Measurements from ENCODE around the gene ZNF784. TPM values are rescaled to one million over a fixed set of nuclear protein-coding genes. Genes with fewer than 3 reads are reported as not detected.
"Not testable (repeated sequence)": the region's sequence is repeated elsewhere in the genome, so short reads cannot be mapped to it uniquely, and the experiment has no call there.

Gene ZNF784
- total RNA-seq, 1 donor from 2014 or later = 9.7 TPM

DNA sequence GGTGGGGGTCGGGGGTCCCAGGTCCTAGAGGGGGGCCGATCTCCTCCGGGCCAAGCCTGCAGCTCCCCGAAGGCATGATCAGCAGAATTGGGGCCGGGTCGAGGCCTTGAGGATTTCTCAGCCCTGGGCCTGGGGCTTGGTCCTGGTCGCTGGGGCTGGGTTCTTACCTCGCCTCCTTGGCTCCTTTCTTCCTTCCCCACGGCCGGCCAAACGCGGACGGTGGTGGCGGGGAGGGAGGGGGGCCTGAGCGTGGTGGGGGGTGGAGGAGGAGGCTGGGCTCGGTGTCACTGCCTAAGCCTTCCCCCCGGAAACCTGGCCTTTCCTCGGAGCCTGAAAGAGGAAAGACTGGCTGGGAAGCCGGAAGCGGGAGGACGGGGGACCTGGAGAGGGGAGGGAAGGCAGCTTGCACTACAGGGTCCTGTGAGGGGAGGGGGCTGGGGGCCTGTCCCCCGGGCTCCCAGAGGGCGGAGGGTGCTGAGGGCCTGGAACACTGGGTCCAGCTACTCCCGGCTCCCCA, 43.7 kb downstream of the ZNF784 start, which contains the start of gene ZNF579:
Gene ZNF579 (minus strand): TSS at position 221 of the 517 bp plus-strand sequence. CDS start 1,209 bp downstream, outside the sequence.
- H3K4me1 ChIP-seq = peaks cover 15% of the 10 kb centered on the region
- no peaks in the 10 kb centered on the region for H3K9me3 ChIP-seq
- intact Hi-C loops (cut with DNase I) = no loop called here
- peak within 1 kb of the TSS; percentile 89 for H3K4me3 ChIP-seq
- ATAC-seq (peak; percentile 92), DNase-seq (peak; percentile 93)
- TF ChIP-seq, protein P1, sequence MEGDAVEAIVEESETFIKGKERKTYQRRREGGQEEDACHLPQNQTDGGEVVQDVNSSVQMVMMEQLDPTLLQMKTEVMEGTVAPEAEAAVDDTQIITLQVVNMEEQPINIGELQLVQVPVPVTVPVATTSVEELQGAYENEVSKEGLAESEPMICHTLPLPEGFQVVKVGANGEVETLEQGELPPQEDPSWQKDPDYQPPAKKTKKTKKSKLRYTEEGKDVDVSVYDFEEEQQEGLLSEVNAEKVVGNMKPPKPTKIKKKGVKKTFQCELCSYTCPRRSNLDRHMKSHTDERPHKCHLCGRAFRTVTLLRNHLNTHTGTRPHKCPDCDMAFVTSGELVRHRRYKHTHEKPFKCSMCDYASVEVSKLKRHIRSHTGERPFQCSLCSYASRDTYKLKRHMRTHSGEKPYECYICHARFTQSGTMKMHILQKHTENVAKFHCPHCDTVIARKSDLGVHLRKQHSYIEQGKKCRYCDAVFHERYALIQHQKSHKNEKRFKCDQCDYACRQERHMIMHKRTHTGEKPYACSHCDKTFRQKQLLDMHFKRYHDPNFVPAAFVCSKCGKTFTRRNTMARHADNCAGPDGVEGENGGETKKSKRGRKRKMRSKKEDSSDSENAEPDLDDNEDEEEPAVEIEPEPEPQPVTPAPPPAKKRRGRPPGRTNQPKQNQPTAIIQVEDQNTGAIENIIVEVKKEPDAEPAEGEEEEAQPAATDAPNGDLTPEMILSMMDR (IDR thresholded peaks at IDR 0.05) = no peak
- H3K27ac ChIP-seq = peak within 1 kb of the TSS; percentile 88
- no peaks in the 10 kb centered on the region for H3K27me3 ChIP-seq
- no peaks in the 10 kb centered on the region for H3K36me3 ChIP-seq

DNA sequence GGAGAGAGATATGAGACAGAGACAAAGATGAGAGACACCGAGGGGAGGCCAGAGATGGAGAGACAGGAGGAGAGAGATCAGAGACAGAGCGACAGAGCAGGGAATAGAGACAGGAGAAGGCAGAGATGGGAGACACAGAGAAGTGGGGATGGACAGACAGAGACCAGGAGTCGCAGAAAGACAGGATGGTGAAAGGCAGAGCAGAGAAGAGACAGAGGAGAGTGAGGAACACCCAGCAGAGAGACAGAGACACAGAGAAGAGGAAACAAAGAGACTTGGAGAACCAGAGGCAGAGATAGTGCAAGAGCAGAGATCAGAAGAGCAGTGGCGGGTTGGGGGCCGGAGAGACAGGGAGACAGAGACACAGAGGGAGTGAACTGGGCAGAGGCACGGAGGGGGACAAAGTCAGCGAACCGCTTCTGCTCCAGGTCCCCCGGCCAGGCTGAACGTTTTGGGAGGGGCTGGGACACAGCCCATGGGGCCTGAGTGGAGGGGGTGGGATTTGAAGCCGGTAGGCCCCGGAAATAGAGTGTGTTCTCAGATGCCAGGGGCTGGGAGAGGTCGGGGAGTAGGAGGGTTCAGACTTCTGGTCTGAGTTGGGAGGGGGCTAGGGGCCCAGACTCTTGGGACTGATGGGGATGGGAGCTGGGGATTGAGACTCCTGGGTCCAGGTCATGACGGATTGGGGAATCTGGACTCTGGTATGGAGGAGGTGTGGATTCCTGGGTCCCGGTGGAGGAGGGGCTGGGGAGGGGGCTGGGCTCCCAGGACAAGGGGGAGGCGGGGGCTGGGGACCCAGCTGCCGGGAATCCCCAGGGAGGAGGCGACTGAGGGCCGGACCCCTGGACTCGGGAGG, 44.4 kb downstream of the ZNF784 start:
- peak overlapping the region; percentile 88 for H3K27ac ChIP-seq
- H3K27me3 ChIP-seq = no peaks in the 10 kb centered on the region
- H3K4me1 ChIP-seq = peaks cover 15% of the 10 kb centered on the region
- no peaks in the 10 kb centered on the region for H3K9me3 ChIP-seq
- peak overlapping the region; percentile 89 for H3K4me3 ChIP-seq
- DNase-seq = no peak
- no peaks in the 10 kb centered on the region for H3K36me3 ChIP-seq
- TF ChIP-seq, protein P1 (IDR thresholded peaks at IDR 0.05) = no peak
- peak; percentile 44 for ATAC-seq
- intact Hi-C loops (cut with DNase I) = no loop called here

DNA sequence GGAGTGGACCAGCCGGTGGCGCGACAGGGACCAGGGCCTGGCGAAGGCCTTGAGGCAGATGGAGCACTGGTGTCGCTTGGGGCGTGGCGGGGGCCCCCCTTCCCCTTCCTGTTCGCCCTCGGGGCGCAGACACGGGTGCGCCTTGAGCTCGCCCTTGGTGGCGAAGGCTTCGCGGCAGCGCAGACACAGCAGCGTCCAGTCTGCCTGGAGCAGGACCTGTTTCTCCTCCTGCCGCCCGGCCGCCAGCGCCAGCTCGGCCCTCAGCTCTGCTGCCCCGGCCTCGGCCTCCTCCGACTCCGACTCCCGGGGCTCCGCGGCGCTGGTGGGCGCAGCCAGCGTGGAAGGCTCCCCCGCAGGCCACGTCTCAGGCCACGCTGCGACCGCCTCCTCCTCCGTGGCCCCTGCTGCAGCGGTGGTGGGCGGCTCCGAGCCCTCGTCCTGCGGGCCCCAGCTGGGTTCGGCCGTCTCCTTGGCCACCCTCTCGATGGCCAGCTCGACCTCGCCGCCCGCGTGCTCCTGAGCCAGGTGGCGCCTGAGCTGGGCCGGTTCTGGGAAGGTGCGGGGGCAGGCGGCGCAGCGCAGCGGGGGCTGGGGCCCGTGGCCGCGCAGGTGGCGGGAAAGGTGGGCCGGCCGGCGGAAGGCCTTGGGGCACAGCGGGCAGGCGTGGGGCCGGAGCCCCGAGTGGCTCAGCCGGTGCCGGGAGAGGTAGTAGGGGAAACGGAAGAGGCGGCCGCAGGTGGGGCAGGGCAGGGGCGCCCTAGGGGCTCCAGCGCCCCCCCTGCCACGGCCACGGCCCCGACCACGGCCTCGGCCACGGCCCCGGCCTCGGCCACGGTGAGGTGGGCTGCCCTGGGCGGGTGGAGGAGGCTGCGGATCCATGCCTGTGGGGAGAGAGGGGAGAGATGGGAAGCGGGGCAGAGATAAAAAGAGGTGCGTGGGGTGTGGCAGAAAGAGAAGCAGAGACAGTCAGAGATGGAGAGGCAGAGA, 45.3 kb downstream of the ZNF784 start:
- ATAC-seq (no peak), DNase-seq (no peak)
- Histone ChIP-seq H3K4me1 (peaks cover 15% of the 10 kb centered on the region), H3K36me3 (no peaks in the 10 kb centered on the region), H3K4me3 (peak overlapping the region; percentile 89), H3K9me3 (no peaks in the 10 kb centered on the region), H3K27me3 (no peaks in the 10 kb centered on the region), H3K27ac (no peak overlapping the region)
- intact Hi-C loops (cut with DNase I) = no loop called here
- TF ChIP-seq, protein P1 (IDR thresholded peaks at IDR 0.05) = no peak

DNA sequence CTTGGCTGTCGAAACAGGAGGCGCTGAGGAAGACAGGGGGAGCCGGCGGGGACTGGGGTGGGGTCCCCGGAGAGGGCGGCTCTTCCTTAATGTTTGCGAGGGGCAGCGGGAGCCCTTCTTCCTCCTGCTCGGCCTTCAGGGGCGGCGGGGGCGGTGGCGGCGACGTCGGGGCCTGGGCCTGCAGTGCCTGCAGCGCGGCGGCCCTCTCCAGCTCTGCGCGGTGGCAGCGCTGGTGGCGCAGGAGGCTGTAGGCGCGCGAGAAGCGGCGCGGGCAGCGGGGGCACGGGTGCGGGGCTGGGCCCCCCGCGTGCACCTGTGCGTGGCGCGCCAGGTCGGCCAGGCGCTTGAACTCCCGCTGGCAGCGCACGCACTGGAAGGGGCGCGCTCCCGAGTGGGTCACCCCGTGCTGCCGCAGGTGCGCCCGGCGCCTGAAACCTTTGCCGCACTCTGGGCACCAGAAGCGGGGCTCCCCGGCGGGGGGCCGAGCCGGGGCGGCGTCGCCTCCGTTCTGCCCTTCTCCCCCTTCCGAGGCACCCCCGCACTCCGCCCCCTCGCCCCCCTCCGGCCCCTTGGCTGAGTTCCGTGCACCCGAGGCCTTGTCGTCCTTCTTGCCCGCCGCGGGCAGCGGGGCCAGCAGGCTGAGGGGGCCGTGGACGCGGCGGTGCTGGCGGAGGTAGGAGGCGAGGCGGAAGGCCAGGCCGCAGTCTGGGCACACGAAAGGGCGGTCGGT, 46.2 kb downstream of the ZNF784 start:
- ATAC-seq (no peak), DNase-seq (no peak)
- no peaks in the 10 kb centered on the region for H3K27me3 ChIP-seq
- no peaks in the 10 kb centered on the region for H3K36me3 ChIP-seq
- H3K4me3 ChIP-seq = no peak overlapping the region
- H3K9me3 ChIP-seq = no peaks in the 10 kb centered on the region
- peaks cover 15% of the 10 kb centered on the region for H3K4me1 ChIP-seq
- TF ChIP-seq, protein P1 (IDR thresholded peaks at IDR 0.05) = no peak
- H3K27ac ChIP-seq = no peak overlapping the region
- intact Hi-C loops (cut with DNase I) = no loop called here

DNA sequence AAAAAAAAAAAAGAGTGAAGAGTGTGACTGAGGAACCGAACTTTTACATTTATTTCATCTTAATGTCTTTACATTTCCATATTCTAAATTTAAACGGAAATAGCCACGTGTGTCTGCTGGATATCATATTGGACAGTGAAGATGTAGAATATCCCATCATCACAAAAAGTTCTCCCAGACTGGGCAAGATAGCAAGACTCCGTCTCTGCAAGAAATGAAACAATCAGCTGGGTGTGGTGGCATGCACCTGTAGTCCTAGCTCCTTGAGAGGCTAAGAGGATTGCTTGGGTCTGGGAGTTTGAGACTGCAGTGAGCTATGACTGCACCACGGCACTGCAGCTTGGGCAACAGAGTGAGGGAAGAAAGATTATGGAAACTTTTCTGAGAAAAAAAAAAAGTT, 47.6 kb downstream of the ZNF784 start:
- H3K27me3 ChIP-seq = no peaks in the 10 kb centered on the region
- TF ChIP-seq, protein P1 (IDR thresholded peaks at IDR 0.05) = no peak
- no peak overlapping the region for H3K4me3 ChIP-seq
- no peaks in the 10 kb centered on the region for H3K9me3 ChIP-seq
- intact Hi-C loops (cut with DNase I) = no loop called here
- no peak overlapping the region for H3K27ac ChIP-seq
- peaks cover 7% of the 10 kb centered on the region for H3K4me1 ChIP-seq
- no peaks in the 10 kb centered on the region for H3K36me3 ChIP-seq
- DNase-seq (no peak), ATAC-seq (no peak)

DNA sequence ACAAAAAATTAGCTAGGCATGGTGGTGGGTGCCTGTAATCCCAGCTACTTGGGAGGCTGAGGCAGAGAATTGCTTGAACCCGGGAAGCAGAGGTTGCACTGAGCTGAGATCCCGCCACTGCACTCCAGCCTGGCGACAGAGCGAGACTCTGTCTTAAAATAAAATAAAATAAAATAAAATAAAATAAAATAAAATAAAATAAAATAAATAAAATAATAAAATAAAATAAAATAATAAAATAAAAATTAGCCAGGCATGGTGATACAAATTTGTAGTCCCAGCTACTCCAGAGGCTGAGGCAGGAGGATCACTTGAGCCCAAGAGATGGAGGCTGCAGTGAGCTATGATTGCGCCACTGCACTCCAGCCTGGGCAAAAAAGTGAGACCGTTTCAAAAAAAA, 50.4 kb downstream of the ZNF784 start:
- H3K4me3 ChIP-seq; DNase-seq; H3K4me1 ChIP-seq; ATAC-seq; H3K27ac ChIP-seq; H3K27me3 ChIP-seq; H3K36me3 ChIP-seq; intact Hi-C loops (cut with DNase I); H3K9me3 ChIP-seq: not testable (repeated sequence)
